ENCODE data around the gene PLP1. TPM values are rescaled to one million over a fixed set of nuclear protein-coding genes. Genes with fewer than 3 reads are reported as not detected.
"Not testable (repeated sequence)": the region's sequence is repeated elsewhere in the genome, so short reads cannot be mapped to it uniquely, and the experiment has no call there.

The PLP1 gene
- total RNA-seq, 1 donor from 2014 or later = 0.58 TPM

DNA sequence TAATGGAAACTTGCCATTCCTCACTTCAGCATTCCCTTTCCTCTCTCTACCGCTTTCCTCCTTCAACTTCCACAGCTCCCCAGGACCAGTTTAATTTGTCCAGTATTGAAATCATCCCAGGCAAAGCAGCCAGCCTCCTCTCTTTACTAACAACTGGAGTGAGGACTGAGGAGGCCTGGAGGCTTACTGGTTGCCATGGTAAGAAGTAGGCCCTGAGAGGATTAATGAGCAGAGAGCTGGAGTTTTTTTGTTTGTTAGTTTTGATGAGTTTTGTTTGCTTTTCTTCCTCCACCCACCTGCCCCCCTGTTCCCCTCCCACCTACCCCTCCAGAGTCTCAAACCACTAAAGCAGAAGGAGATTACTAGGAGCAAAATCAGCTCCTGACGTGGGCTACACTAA, 29.5 kb upstream of the PLP1 start:
- no peaks in the 10 kb centered on the region for H3K4me1 Mint-ChIP-seq
- no peak overlapping the region for H3K27ac Mint-ChIP-seq
- TF ChIP-seq, protein P1, sequence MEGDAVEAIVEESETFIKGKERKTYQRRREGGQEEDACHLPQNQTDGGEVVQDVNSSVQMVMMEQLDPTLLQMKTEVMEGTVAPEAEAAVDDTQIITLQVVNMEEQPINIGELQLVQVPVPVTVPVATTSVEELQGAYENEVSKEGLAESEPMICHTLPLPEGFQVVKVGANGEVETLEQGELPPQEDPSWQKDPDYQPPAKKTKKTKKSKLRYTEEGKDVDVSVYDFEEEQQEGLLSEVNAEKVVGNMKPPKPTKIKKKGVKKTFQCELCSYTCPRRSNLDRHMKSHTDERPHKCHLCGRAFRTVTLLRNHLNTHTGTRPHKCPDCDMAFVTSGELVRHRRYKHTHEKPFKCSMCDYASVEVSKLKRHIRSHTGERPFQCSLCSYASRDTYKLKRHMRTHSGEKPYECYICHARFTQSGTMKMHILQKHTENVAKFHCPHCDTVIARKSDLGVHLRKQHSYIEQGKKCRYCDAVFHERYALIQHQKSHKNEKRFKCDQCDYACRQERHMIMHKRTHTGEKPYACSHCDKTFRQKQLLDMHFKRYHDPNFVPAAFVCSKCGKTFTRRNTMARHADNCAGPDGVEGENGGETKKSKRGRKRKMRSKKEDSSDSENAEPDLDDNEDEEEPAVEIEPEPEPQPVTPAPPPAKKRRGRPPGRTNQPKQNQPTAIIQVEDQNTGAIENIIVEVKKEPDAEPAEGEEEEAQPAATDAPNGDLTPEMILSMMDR (IDR thresholded peaks at IDR 0.05; ENCODE audit: unreplicated experiment) = no peak
- peaks cover 12% of the 10 kb centered on the region for H3K9me3 Mint-ChIP-seq
- H3K36me3 Mint-ChIP-seq = no peaks in the 10 kb centered on the region
- no peak for DNase-seq (ENCODE audit: low spot score in 2 of 2, unreplicated experiment in 2 of 2)
- no peak overlapping the region for H3K4me3 Mint-ChIP-seq
- H3K27me3 Mint-ChIP-seq (ENCODE audit: low read depth) = no peaks in the 10 kb centered on the region

DNA sequence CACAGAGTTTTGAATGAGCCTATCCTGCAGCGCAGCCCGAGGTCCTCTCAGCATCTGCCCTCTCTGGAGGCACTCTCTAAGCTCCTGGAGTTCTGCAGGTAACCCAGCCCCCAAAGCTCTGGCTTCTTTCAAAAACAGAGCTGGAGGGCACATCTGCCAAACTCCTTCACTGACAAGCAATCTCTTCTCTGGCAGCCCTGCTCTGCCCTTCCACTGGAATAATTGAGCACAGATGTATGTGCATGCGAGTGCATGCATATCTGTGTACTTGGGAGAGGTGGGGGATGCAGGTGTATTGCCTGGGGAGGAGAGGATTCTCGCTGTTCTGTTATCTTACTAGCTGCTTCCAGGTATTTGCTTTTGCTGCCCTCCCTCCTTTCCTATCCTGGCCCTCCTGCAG, 22.2 kb upstream of the PLP1 start:
- no peak overlapping the region for H3K4me3 Mint-ChIP-seq
- H3K27me3 Mint-ChIP-seq (ENCODE audit: low read depth) = no peaks in the 10 kb centered on the region
- no peaks in the 10 kb centered on the region for H3K4me1 Mint-ChIP-seq
- no peaks in the 10 kb centered on the region for H3K36me3 Mint-ChIP-seq
- DNase-seq (ENCODE audit: low spot score in 2 of 2, unreplicated experiment in 2 of 2) = no peak
- TF ChIP-seq, protein P1 (IDR thresholded peaks at IDR 0.05; ENCODE audit: unreplicated experiment) = no peak
- H3K9me3 Mint-ChIP-seq = peaks cover 31% of the 10 kb centered on the region
- no peak overlapping the region for H3K27ac Mint-ChIP-seq

DNA sequence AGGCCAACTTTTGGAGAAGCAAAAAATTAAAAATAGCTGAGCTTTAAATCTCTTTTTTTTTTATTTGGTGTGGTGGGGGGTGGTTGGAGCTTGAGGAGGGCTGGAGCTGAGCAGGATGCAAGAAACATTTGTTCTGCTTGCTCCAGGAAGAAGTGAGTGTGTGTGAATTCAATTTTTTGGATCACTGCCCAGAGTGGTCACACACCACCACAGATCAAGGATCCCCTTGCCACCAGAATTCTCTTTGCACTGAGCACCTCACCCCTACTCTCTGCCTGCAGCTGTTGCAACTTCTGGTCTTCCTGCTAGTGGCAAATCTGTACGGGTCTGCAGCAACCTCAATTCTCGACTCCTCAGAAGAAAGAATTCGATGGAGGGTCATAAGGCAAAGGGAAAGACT, 19.9 kb upstream of the PLP1 start:
- H3K9me3 Mint-ChIP-seq = peaks cover 34% of the 10 kb centered on the region
- TF ChIP-seq, protein P1 (IDR thresholded peaks at IDR 0.05; ENCODE audit: unreplicated experiment) = no peak
- H3K36me3 Mint-ChIP-seq = peaks cover 2% of the 10 kb centered on the region
- no peak overlapping the region for H3K4me3 Mint-ChIP-seq
- no peaks in the 10 kb centered on the region for H3K4me1 Mint-ChIP-seq
- no peaks in the 10 kb centered on the region for H3K27me3 Mint-ChIP-seq (ENCODE audit: low read depth)
- H3K27ac Mint-ChIP-seq = no peak overlapping the region
- DNase-seq (ENCODE audit: low spot score in 2 of 2, unreplicated experiment in 2 of 2) = no peak

DNA sequence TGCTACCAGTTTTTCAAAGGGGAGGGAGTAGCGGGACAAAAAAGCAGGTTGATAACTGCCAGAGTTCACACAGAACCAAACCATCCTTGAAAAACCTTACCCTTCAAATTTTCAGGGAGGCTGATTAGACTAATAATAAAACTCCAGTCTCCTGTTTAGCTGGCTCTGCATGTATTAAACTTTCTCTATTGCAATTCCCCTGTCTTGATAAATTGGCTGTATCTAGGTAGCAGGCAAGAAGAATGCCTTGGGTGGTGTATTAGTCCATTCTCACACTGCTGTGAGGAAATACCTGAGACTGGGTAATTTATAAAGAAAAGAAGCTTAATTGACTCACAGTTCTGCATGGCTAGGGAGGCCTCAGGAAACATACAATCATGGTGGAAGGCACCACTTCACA, 18.1 kb upstream of the PLP1 start:
- Mint-ChIP-seq H3K4me1 (no peaks in the 10 kb centered on the region), H3K27ac (no peak overlapping the region), H3K27me3 (ENCODE audit: low read depth) (peaks cover 4% of the 10 kb centered on the region), H3K36me3 (peaks cover 2% of the 10 kb centered on the region), H3K4me3 (no peak overlapping the region), H3K9me3 (peaks cover 43% of the 10 kb centered on the region)
- DNase-seq (ENCODE audit: low spot score in 2 of 2, unreplicated experiment in 2 of 2) = no peak
- TF ChIP-seq, protein P1 (IDR thresholded peaks at IDR 0.05; ENCODE audit: unreplicated experiment) = no peak

DNA sequence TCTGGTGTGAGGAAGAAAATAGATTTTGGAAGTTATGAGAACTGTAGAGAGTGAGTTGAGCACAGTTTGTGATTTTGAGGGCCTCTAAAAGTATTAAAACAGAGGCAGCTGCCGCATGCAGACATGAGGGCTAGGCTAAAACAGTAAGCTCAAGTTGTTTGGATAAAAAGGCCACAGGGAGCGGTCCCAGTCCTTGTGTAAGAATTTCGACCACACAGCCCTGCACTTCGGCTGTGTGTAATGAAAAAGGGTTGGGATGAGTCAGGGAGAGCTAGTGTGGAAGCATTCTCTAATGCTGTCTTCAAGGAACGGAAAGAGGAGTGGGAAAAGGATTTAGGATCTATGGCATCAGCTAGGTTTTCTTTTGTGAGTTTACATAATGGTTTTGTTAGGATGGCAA, 13.1 kb upstream of the PLP1 start:
- peaks cover 32% of the 10 kb centered on the region for H3K27me3 Mint-ChIP-seq (ENCODE audit: low read depth)
- not testable (repeated sequence) for DNase-seq (ENCODE audit: low spot score in 2 of 2, unreplicated experiment in 2 of 2); H3K27ac Mint-ChIP-seq; H3K4me3 Mint-ChIP-seq; H3K4me1 Mint-ChIP-seq; H3K36me3 Mint-ChIP-seq
- H3K9me3 Mint-ChIP-seq = peaks cover 36% of the 10 kb centered on the region

DNA sequence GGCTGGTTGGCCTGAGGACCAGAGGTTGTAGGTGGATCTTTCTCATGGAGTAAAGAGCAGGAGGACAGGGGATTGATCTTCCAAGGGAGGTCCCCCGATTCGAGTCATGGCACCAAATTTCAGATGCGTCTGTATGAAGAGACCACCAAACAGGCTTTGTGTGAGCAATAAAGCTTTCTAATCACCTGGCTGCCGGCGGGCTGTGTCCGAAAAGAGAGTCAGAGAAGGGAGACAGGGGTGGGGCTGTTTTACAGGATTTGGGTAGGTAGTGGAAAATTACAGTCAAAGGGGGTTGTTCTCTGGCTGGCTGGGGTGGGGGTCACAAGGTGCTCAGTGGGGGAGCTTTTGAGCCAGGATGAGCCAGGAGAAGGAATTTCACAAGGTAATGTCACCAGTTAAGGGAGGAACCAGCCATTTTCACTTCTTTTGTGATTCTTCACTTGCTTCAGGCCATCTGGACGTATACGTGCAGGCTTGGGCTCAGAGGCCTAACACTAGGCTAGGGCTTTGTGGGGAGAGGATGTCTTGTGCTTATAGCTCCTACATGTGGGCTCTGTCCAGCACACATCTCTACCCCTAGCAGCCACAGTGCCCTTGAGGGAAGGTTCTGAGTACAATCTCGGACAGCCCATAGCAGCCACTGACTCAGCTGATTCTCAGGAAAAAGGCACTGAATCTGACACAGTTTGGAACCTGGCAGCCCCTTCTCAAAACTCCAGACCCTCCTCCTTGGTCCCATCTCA, 9.7 kb upstream of the PLP1 start:
- not testable (repeated sequence) for H3K27ac Mint-ChIP-seq; H3K4me3 Mint-ChIP-seq; H3K36me3 Mint-ChIP-seq; DNase-seq (ENCODE audit: low spot score in 2 of 2, unreplicated experiment in 2 of 2); H3K4me1 Mint-ChIP-seq
- peaks cover 34% of the 10 kb centered on the region for H3K27me3 Mint-ChIP-seq (ENCODE audit: low read depth)
- peaks cover 26% of the 10 kb centered on the region for H3K9me3 Mint-ChIP-seq

DNA sequence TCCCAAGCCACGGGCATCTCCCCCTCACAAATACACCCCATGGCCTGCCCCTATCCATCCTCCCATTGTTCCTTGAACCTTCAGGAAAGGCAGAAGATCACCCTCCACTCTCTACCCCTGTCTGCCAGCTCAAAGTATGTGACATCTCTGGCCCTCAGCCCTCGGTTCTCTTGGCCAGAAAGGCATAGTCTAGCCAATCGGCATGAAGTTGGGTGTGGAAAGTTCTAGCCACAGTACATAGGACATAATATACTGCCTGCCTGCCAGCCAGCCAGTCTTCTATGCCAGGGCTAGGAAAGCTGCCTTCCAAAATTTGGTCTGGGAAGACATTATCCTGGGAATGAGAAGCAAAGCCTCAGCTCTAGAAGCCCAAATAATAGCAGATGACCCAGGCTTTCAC, 3.2 kb upstream of the PLP1 start:
- Mint-ChIP-seq H3K9me3 (peaks cover 8% of the 10 kb centered on the region), H3K4me1 (no peaks in the 10 kb centered on the region), H3K4me3 (no peak overlapping the region), H3K27ac (no peak overlapping the region), H3K36me3 (no peaks in the 10 kb centered on the region), H3K27me3 (ENCODE audit: low read depth) (peaks cover 14% of the 10 kb centered on the region)
- TF ChIP-seq, protein P1 (IDR thresholded peaks at IDR 0.05; ENCODE audit: unreplicated experiment) = no peak
- DNase-seq (ENCODE audit: low spot score in 2 of 2, unreplicated experiment in 2 of 2) = no peak

Measured in mesothelial cell of epicardium (in vitro differentiated cells).